ENCODE results near the gene OST4. TPM values are rescaled to one million over a fixed set of nuclear protein-coding genes. Genes with fewer than 3 reads are reported as not detected.

Gene OST4
- polyA plus RNA-seq, 2 of the 4 experiments (the other 2 are of a cell fraction), result 392 to 880 TPM

- FAIRE-seq (no peak), ATAC-seq (no peak)
- POLR2A ChIA-PET, result interaction anchor here (1.5 kb wide), 1 partner anchor 12 kb away, joined by 6 read pairs; the partner anchor contains the start of gene AGBL5
Measured at GRCh38 chr2:27038631-27039339, 32.7 kb downstream of the OST4 start.

GRCh38 chr2:27038012-27038411, 33.4 kb downstream of the OST4 start:
- Histone ChIP-seq H3K9me3 (no peaks in the 10 kb centered on the region), H3K4me2 (no peak overlapping the region), H3K4me1 (peaks cover 9% of the 10 kb centered on the region), H3K27ac (no peak overlapping the region), H3K4me3 (no peak overlapping the region)
- ChIA-PET CTCF (interaction anchor here (0.6 to 9.5 kb wide), 9 partner anchors 9 to 429 kb away, joined by 3 to 75 read pairs (median 12); no protein-coding TSS in a partner anchor), POLR2A (interaction anchor here (0.7 to 1.2 kb wide), 2 partner anchors 8 to 12 kb away, joined by 3 to 5 read pairs; no protein-coding TSS in a partner anchor)
- FAIRE-seq, result no peak
- WGBS (ENCODE audit: missing lambda C conversion rate), result 92% methylated on average over 4 of the region's 6 CpGs
- TF ChIP-seq CBX2 (IDR thresholded peaks at IDR 0.05; ENCODE audit: borderline replicate concordance, low read depth) (no peak), JUNB (IDR thresholded peaks at IDR 0.05) (no peak), PBX3 (IDR thresholded peaks at IDR 0.05) (no peak), PHF8 (IDR thresholded peaks at IDR 0.05; ENCODE audit: borderline replicate concordance, low read depth) (no peak), NFE2L2 (conservative IDR thresholded peaks at IDR 0.05; ENCODE audit: low read length) (no peak), TFCP2L1 (CRISPR knock-in tag; IDR thresholded peaks at IDR 0.05) (no peak), TP53 (CRISPR knock-in tag; IDR thresholded peaks at IDR 0.05) (no peak), E2F6 (IDR thresholded peaks at IDR 0.05; ENCODE audit: borderline replicate concordance, low read depth) (no peak), ZSCAN20 (CRISPR knock-in tag; IDR thresholded peaks at IDR 0.05) (no peak), RNF2 (IDR thresholded peaks at IDR 0.05; ENCODE audit: borderline replicate concordance, low read depth) (no peak), HOXB13 (CRISPR knock-in tag; IDR thresholded peaks at IDR 0.05; ENCODE audit: low read depth) (no peak), ATOH8 (CRISPR knock-in tag; IDR thresholded peaks at IDR 0.05; ENCODE audit: low read depth) (no peak), CHD4 (IDR thresholded peaks at IDR 0.05; ENCODE audit: borderline replicate concordance) (no peak), HDAC2 (IDR thresholded peaks at IDR 0.05) (no peak), FOXS1 (CRISPR knock-in tag; IDR thresholded peaks at IDR 0.05) (no peak), CEBPB (IDR thresholded peaks at IDR 0.05) (no peak)
- ATAC-seq, result no peak
- DNase-seq (ENCODE audit: low read depth in 1 of 2, low spot score in 1 of 2), result no peak

More at GRCh38 chr2:27038631-27039339, 32.7 kb downstream of the OST4 start:
- Histone ChIP-seq H3K4me1 (peaks cover 7% of the 10 kb centered on the region), H3K27ac (no peak overlapping the region), H3K4me2 (no peak overlapping the region), H3K4me3 (no peak overlapping the region), H3K9me3 (no peaks in the 10 kb centered on the region)
- 89% methylated on average over 17 of the region's 17 CpGs for WGBS (ENCODE audit: missing lambda C conversion rate)
- TF ChIP-seq CHD4 (IDR thresholded peaks at IDR 0.05; ENCODE audit: borderline replicate concordance) (no peak), RFX5 (IDR thresholded peaks at IDR 0.05) (no peak), RARB (CRISPR knock-in tag; IDR thresholded peaks at IDR 0.05) (no peak), NPAS2 (CRISPR knock-in tag; IDR thresholded peaks at IDR 0.05; ENCODE audit: borderline replicate concordance) (no peak), ZC3H11A (IDR thresholded peaks at IDR 0.05) (no peak), TFCP2L1 (CRISPR knock-in tag; IDR thresholded peaks at IDR 0.05) (no peak), ESRRA (IDR thresholded peaks at IDR 0.05; ENCODE audit: borderline replicate concordance, low read length) (no peak), GATA3 (IDR thresholded peaks at IDR 0.05; ENCODE audit: borderline replicate concordance) (no peak), KDM5A (IDR thresholded peaks at IDR 0.05) (no peak), RCOR1 (IDR thresholded peaks at IDR 0.05; ENCODE audit: low read depth, low read length) (no peak), FOXS1 (CRISPR knock-in tag; IDR thresholded peaks at IDR 0.05) (no peak), ZSCAN20 (CRISPR knock-in tag; IDR thresholded peaks at IDR 0.05) (no peak), HOXA7 (CRISPR knock-in tag; IDR thresholded peaks at IDR 0.05) (no peak), EP300 (IDR thresholded peaks at IDR 0.05) (no peak), BHLHE40 (IDR thresholded peaks at IDR 0.05; ENCODE audit: low read depth, low read length) (no peak)
- CTCF ChIA-PET, result interaction anchor here (0.9 to 4.8 kb wide), 9 partner anchors 8 to 192 kb away, joined by 3 to 27 read pairs (median 6); no protein-coding TSS in a partner anchor
- no peak for DNase-seq (ENCODE audit: low read depth in 1 of 2, low spot score in 1 of 2)

Measured in A549 (cell line).